ENCODE data around the gene BICD1.

BICD1 gene

DNA sequence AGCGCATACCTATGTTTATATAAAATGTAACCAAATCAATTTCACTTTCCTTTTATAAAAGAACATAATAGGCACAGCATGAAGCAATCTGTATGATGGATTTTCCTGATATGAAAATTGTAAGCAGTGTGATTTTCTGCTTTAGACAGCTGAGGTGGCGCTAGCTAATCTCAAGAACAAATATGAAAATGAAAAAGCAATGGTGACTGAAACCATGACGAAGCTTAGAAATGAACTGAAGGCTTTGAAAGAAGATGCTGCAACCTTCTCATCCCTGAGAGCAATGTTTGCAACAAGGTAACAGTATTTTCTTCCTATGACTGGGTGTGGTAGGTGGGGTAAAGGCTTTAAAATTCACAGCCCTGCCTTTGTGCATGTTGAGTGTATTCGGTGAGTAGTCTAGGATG is 227.7 kb downstream of the BICD1 start:
- POLR2A ChIA-PET = no interaction called here
- CTCF ChIA-PET = interaction anchor here (0.7 to 2.1 kb wide), 4 partner anchors 9 to 22 kb away, joined by 3 to 5 read pairs (median 4); no protein-coding TSS in a partner anchor
- DNase-seq (ENCODE audit: low read depth, low spot score) = no peak
- no peak overlapping the region for H3K4me3 ChIP-seq (ENCODE audit: low read depth, low read length)
- TF ChIP-seq, protein P1, sequence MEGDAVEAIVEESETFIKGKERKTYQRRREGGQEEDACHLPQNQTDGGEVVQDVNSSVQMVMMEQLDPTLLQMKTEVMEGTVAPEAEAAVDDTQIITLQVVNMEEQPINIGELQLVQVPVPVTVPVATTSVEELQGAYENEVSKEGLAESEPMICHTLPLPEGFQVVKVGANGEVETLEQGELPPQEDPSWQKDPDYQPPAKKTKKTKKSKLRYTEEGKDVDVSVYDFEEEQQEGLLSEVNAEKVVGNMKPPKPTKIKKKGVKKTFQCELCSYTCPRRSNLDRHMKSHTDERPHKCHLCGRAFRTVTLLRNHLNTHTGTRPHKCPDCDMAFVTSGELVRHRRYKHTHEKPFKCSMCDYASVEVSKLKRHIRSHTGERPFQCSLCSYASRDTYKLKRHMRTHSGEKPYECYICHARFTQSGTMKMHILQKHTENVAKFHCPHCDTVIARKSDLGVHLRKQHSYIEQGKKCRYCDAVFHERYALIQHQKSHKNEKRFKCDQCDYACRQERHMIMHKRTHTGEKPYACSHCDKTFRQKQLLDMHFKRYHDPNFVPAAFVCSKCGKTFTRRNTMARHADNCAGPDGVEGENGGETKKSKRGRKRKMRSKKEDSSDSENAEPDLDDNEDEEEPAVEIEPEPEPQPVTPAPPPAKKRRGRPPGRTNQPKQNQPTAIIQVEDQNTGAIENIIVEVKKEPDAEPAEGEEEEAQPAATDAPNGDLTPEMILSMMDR (IDR thresholded peaks at IDR 0.05; ENCODE audit: insufficient read depth, low read length, missing control alignments) = no peak

DNA sequence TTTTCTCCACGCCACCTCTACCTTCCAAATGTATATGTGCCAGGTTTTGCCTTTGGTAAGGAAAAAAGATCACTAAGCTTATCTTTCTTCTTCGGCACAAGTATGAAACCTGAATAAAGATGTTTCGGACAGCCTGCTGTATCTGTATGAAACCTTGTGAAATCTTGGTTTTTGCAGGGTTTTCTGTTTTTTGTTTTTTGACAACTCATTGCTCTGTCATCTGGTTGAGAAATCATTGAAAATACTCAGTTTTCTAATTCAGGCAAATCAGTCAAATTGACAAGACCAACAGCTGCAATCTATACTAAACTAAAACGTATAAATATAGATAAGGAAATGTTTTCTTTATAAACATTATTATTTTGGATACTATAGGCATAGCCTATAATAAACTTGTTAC is 229.6 kb downstream of the BICD1 start:
- ChIA-PET CTCF (interaction anchor here (0.7 to 1.0 kb wide), 2 partner anchors 12 to 291 kb away, joined by 3 read pairs; no protein-coding TSS in a partner anchor), POLR2A (no interaction called here)
- DNase-seq (ENCODE audit: low read depth, low spot score) = no peak
- H3K4me3 ChIP-seq (ENCODE audit: low read depth, low read length) = no peak overlapping the region
- TF ChIP-seq, protein P1 (IDR thresholded peaks at IDR 0.05; ENCODE audit: insufficient read depth, low read length, missing control alignments) = no peak

DNA sequence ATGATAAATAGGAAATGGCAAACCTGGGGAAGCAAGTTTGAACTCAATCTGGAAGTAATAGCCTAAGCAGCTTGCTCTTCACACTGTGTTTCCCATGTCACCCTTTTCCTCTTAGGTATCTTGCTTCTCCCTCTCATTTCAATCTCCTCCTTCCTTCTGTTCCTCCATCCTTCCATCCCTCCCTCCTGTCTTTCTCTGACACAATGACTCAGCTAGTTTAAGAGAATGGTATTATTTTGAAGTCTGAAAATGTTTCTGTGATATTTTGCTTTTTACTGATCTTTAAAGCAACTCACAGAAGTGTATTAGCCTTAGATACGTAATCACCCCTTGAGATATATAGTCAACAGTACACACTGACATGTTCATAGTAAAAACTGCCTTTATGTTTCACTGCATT is 236.8 kb downstream of the BICD1 start:
- POLR2A ChIA-PET = no interaction called here
- CTCF ChIA-PET = interaction anchor here (0.6 to 1.0 kb wide), 3 partner anchors 9 to 1970 kb away, joined by 3 read pairs; no protein-coding TSS in a partner anchor
- TF ChIP-seq, protein P1 (IDR thresholded peaks at IDR 0.05; ENCODE audit: insufficient read depth, low read length, missing control alignments) = no peak
- DNase-seq (ENCODE audit: low read depth, low spot score) = no peak
- H3K4me3 ChIP-seq (ENCODE audit: low read depth, low read length) = no peak overlapping the region

DNA sequence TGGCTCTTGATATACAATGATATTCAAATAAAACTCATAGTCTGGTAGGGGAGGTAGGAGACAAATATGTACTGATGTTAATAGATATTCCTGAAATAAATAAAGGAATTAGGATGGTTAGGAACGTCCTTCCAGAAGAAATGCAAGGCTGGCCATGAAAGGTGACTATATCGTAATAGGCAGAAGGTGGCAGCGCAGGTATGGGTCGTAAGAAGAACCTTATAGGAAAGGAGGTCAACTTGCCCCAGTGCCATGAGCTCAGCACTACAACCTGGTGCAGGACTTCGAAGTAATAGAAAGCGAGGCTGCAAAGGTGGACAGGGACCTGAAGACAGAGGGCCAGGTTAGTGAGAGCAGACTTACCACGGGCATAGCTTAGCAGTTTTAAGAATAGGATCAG is 237.4 kb downstream of the BICD1 start:
- POLR2A ChIA-PET = no interaction called here
- TF ChIP-seq, protein P1 (IDR thresholded peaks at IDR 0.05; ENCODE audit: insufficient read depth, low read length, missing control alignments) = no peak
- DNase-seq (ENCODE audit: low read depth, low spot score) = no peak
- CTCF ChIA-PET = interaction anchor here (0.9 to 1.0 kb wide), 2 partner anchors 9 to 22 kb away, joined by 3 read pairs; no protein-coding TSS in a partner anchor
- H3K4me3 ChIP-seq (ENCODE audit: low read depth, low read length) = no peak overlapping the region

DNA sequence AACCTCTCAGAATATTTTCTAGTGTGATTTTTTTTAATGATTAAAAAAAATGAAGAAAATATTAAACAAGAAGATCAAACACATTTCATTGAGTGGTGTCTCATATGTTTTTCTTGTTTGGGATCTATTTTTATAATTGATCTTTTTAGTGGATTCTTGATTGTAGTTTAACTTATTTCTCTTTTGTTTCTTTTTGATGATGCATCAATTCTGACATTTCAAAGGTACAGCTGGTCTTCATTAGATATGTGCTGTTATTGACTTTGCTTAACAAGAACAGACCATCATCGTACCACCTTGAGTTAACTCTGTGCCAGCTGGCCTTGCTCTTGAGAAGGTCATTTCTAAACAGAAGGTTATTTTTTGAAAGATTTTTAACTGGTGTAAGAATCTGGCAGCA is 246.9 kb downstream of the BICD1 start:
- ChIA-PET CTCF (interaction anchor here (1.4 kb wide), 1 partner anchor 9 kb away, joined by 7 read pairs; no protein-coding TSS in a partner anchor), POLR2A (no interaction called here)
- TF ChIP-seq, protein P1 (IDR thresholded peaks at IDR 0.05; ENCODE audit: insufficient read depth, low read length, missing control alignments) = no peak
- no peak for DNase-seq (ENCODE audit: low read depth, low spot score)
- no peak overlapping the region for H3K4me3 ChIP-seq (ENCODE audit: low read depth, low read length)

DNA sequence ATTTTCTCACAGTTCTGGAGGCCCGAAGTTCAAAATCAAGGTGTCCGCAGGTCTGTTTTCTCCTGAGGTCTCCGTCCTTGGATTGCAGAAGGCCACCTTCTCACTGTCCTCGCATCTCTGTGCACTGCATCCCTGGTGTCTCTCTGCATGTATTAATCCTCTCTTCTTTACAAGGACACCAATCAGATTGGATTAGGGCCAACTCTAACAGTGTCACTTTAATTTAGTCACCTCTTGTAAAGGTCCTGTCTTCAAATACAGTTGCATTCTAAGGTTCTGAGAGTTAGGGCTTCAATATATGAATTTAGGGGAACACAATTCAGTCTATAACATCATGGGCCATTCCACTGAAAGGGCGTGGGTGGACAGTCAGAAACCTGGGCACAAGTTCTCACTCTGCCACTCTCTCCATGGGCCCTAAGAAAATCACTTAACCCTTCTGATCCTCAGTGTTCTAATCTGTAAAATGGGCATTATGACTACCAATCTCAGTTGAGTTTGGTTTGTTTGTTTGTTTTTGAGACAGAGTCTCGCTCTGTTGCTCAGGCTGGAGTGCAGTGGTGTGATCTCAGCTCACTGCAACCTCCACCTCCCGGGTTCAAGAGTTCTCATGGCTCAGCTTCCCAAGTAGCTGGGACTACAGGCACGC is 251.1 kb downstream of the BICD1 start:
- no peak for DNase-seq (ENCODE audit: low read depth, low spot score)
- ChIA-PET POLR2A (no interaction called here), CTCF (no interaction called here)
- TF ChIP-seq, protein P1 (IDR thresholded peaks at IDR 0.05; ENCODE audit: insufficient read depth, low read length, missing control alignments) = no peak
- no peak overlapping the region for H3K4me3 ChIP-seq (ENCODE audit: low read depth, low read length)

Data from AG04449 (cell line).